AG08395 (cell line): ENCODE results near the gene RIPK3.
A peak's percentile ranks its signal among the peaks of the same experiment; 100 is the strongest.
"Not testable (repeated sequence)": the region's sequence is repeated elsewhere in the genome, so short reads cannot be mapped to it uniquely, and the experiment has no call there.

Experiments
- DNase-seq: peaks from one replicate; pipeline ENCODE4 v3.0.0; 2012; ENCODE audit warnings: mixed read lengths, low spot score

RIPK3 gene

DNA sequence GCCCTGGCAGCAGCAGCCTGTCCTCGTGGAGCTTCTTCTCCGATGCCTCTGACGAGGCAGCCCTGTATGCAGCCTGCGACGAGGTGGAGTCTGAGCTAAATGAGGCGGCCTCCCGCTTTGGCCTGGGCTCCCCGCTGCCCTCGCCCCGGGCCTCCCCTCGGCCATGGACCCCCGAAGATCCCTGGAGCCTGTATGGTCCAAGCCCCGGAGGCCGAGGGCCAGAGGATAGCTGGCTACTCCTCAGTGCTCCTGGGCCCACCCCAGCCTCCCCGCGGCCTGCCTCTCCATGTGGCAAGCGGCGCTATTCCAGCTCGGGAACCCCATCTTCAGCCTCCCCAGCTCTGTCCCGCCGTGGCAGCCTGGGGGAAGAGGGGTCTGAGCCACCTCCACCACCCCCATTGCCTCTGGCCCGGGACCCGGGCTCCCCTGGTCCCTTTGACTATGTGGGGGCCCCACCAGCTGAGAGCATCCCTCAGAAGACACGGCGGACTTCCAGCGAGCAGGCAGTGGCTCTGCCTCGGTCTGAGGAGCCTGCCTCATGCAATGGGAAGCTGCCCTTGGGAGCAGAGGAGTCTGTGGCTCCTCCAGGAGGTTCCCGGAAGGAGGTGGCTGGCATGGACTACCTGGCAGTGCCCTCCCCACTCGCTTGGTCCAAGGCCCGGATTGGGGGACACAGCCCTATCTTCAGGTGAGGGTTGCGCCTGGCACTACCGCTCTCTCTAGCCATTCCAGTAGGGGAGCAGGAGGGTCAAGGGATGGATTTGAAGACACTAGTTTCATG lies 30.3 kb upstream of the RIPK3 start:
- DNase-seq: no peak

DNA sequence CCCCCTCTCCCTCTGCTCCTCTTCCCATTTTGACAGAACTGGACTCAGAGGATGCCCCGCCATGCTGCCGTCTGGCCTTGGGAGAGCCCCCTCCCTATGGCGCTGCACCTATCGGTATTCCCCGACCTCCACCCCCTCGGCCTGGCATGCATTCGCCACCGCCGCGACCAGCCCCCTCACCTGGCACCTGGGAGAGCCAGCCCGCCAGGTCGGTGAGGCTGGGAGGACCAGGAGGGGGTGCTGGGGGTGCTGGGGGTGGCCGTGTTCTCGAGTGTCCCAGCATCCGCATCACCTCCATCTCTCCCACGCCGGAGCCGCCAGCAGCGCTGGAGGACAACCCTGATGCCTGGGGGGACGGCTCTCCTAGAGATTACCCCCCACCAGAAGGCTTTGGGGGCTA lies 29.7 kb upstream of the RIPK3 start:
- DNase-seq: no peak

GRCh38 chr14:24368562-24369252 lies 28.9 kb upstream of the RIPK3 start:
- DNase-seq: peak; percentile 89

DNA sequence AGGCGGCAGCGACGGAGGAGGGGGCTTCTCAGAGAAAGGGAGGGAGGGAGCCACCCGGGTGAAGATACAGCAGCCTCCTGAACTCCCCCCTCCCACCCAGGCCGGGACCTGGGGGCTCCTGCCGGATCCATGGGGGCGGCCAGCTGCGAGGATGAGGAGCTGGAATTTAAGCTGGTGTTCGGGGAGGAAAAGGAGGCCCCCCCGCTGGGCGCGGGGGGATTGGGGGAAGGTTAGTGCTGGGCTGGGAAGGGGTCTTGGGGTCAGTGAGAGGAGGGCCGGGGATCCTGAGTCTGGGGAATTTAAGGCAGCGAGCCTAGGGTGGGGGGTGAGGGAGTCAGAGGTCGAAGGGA lies 28.4 kb upstream of the RIPK3 start:
- no peak for DNase-seq

- DNase-seq: peak; percentile 92
These were observed 27.9 kb upstream of the RIPK3 start, which contains the start of gene NFATC4 for GRCh38 chr14:24367514-24368211. TSS of gene NFATC4 (plus strand) at chr14:24368184. CDS start at chr14:24368341, 157 bp downstream.

DNA sequence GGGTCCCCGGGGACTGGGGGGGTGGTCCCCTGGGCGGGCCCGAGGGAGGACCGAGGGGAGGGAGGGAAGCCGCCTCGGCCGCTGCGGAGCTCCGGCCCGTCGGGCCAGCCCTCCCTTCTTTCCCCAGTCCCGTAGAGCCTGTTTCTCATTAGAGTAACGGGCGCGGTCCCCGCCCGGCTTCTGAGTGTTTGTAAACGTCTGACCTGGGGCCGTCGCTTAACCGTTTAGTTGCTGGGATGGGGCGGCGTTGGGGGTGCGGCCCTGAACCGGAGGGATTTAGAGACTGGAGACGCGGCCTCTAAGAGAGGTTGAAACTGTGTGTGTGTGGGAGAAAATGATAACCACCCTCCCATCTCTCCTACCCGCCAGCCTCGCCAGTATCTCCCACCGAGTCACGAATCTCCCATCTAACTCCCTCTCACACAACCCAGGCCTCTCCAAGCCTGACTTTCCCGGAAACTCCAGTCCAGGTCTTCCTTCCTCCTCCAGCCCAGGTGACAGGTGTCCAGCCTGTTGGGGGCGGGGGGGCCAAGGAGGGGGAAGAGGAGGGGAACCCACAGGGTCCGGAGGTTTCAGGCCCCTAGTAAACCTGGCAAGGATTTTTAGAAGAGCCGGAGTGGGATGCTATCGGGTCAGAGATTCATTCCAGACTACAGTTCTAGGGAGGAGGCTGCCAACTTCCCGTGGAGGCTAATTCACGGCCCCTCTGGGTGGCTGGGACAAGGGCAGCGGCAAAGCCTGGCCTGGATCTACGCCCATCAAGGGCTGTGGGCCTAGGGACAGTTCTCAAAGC lies 27.1 kb upstream of the RIPK3 start:
- peak; percentile 92 for DNase-seq

GRCh38 chr14:24366413-24366720 lies 26.6 kb upstream of the RIPK3 start:
- no peak for DNase-seq

DNA sequence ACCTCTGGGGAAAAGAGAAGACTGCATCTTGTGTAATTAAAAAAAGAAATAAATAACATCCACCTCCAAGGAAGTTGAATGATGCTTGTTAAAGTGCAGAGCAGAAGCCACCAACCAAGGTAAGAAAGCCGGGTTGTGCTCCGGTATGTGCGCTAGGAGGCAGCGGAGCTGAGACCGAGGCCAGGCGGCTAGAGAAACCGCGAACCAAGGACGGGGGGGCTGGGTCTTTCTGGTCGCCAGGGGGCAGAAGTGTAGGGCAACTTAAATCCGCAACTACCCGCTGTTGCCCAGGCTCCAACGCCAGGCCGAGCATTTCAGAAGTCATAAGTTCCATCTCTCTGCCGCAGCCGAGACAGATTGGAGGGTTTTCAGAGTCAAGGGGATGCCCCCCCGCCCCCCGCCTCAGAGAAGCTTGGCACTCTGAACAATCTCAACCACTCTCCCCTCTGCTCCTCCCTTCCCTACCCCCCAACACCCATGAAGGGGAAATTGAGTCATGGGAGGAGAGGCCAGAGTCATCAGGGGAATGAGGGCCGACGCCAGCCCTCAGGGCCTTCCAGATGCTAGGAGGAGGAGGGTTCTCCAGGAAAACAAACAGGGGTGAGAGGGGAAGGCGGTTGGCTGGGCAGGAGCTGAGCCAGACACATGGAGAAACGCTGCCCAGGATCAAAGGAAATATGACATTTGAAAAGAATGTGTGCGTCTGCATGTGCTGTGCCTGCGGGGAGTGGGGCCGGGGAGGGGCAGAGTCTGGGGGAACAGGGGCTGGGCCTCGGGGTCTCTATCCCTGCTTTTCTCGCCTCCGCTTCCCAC lies 26.0 kb upstream of the RIPK3 start:
- peak; percentile 77 for DNase-seq

GRCh38 chr14:24364841-24365240 lies 25.1 kb upstream of the RIPK3 start:
- DNase-seq: no peak

GRCh38 chr14:24363401-24363800 lies 23.6 kb upstream of the RIPK3 start:
- DNase-seq: no peak

DNA sequence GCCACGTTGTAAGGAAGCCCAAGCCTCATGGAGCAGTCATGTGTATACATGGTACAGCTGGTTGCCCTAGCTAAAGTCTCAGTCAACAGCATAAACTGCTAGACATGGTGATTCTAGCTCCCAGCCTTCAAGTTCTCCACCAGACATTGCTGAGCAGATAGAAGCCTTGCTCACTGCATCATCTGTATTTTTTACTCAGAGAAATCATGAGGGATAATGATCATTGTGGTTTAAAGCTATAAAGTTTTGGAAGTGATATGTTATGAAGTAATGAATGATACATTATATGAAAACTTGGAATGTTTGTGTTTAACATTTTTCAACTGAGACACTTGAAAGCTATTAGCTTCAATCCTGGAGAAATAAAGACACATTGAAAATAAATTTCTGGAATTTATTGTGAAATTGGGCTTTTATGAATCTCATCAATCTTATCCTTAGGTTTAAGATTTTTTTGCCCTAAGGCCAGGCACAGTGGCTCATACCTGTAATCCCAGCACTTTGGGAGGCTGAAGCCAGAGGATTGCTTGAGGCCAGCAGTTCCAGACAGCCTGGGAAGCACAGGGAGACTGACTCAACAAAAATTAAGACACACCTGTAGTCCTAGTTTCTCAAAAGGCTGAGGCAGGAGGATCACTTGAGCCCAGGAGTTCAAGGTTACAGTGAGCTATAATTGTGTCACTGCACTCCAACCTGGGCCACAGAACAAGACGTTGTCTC lies 22.6 kb upstream of the RIPK3 start:
- DNase-seq: peak; percentile 32

DNA sequence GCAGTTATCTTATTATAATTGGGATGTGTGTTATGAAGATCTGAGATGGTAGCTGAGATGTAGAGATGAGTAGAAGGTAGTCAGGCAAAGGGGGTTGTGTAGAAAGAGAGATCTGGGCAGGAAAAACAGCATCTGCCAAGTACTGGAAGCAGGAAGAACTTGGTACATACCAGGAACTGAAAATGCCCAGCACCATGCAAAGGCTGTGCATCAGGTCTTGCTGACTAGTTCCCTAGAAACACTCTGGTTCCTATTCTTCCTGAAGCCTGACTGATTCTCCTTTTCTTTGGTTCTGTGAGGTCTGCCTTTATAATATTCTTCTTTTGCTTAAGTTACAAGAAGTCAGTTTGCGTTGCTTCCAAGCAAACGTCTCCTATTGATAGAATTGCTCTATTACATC lies 21.5 kb upstream of the RIPK3 start:
- no peak for DNase-seq

GRCh38 chr14:24360281-24360680 lies 20.5 kb upstream of the RIPK3 start:
- no peak for DNase-seq

- DNase-seq: no peak
These were observed 16.4 kb upstream of the RIPK3 start for GRCh38 chr14:24356208-24356607.

GRCh38 chr14:24355009-24355408 lies 15.2 kb upstream of the RIPK3 start:
- no peak for DNase-seq

DNA sequence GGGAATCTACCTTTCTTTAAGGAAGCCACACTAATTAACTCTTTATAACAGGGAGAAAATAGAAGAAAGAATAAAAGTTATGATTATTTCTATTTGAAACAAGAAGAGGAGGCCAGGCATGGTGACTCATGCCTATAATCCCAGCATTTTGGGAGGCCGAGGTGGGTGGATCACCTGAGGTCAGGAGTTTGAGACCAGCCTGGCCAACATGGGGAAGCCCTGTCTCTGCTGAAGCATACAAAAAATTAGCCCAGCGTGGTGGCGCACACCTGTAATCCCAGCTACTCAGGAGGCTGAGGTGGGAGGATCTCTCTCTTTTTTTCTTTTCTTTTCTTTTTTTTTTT lies 14.7 kb upstream of the RIPK3 start:
- DNase-seq: not testable (repeated sequence)

- DNase-seq: peak; percentile 44
These were observed 14.0 kb upstream of the RIPK3 start for GRCh38 chr14:24353559-24354481.

- DNase-seq: peak; percentile 40
These were observed 11.7 kb upstream of the RIPK3 start for GRCh38 chr14:24351517-24351916.

- no peak for DNase-seq
These were observed 10.0 kb upstream of the RIPK3 start for GRCh38 chr14:24349742-24350141.

GRCh38 chr14:24348186-24348585 lies 8.4 kb upstream of the RIPK3 start:
- no peak for DNase-seq
